HG03039 (cell line): ENCODE measurements around the gene CLMP.
"Not testable (repeated sequence)": the region's sequence is repeated elsewhere in the genome, so short reads cannot be mapped to it uniquely, and the experiment has no call there.

Experiments
- ATAC-seq: cut with Tn5 transposase; IDR thresholded peaks from one replicate; pipeline ENCODE4 v1.9.1; 2021; ENCODE audit warnings: mild to moderate bottlenecking, moderate library complexity; ENCODE audit not compliant: unreplicated experiment

Gene CLMP

DNA sequence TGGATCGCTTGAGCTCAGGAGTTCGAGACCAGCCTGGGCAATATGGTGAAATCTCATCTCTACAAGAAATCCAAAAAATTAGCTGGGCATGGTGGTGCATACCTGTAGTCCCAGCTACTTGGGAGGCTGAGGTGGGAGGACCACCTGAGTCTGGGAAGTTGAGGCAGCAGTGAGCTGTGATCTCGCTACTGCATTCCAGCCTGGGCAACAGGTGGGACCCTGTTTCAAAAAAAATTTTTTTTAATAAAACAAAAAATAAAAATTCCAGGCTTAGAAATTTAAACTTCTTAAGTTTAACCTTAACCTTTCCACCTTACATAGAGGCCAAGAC lies 21.2 kb downstream of the CLMP start:
- no peak for ATAC-seq

DNA sequence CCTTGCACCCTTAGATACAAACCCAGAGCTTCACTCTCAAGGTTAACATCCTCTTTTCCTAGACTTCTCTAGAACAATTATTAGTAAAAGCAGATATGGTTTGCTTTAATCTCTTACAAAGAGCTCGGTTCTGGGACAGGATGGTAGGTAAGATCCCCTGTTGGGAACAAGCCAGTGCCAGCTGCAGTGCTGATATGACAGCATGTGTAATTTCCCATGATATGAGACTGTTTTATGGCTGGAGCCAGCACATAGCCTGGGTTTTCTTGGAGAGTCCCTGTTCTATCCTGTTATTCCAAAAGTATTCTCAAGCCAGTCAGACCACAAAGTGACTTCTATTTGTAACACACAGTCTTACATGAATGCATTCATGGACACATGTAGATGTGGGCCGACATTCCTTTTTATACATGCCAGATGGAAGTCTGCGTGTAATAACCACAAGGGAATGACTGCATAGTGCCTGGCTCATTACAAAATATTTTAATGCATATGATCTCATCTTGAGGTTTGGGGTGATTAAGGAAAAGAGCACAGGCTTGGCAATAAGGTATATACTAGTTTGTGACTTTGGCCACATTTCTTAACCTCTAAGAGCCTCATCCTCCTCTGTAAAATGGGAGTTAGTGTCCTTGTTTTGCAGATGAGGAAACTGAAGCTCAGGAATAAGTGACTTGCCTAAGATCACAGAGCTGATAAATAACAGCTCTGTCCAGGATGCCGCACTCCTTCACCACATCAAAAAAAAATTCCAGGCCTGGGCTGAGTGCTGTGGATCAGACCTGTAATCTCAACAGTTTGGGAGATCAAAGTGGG lies 21.8 kb downstream of the CLMP start:
- ATAC-seq: no peak

DNA sequence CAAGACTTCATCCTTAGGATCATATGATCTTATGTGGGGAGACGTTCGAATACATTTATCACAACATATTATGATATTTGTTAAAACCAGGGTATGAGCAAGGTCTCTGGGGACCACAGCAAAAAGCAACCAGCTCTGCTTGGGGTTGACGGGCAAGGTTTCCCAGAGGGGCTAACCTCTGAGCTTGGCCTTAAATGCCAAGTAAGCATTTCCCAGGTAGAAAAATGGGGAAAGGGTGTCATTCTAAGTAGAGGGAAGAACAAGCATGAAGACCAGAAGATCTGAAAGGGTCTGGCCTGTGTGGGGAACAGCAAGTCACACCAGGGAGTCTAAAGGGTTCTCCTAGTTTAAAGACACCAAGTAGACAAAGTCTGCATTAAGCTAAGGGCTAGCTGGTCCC lies 24.1 kb downstream of the CLMP start:
- ATAC-seq: no peak

DNA sequence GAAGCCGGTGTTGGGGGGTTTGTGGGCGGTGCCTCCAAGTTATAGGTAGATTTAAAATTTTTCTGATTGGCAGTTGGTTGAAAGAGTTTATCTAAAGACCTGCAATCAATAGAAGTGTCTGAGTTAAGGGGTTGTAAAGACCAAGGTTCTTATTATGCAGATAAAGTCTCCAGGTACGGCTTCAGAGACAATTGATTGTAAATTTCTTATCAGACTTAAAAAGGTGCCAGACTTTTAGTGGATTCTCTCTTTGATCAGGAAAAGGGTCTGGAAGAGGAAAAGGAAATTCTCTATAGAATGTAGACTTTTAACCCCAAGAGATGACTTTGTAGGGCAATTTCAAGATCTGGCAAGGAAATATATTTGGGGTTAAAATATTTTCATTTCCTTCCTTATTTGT lies 25.2 kb downstream of the CLMP start:
- no peak for ATAC-seq

DNA sequence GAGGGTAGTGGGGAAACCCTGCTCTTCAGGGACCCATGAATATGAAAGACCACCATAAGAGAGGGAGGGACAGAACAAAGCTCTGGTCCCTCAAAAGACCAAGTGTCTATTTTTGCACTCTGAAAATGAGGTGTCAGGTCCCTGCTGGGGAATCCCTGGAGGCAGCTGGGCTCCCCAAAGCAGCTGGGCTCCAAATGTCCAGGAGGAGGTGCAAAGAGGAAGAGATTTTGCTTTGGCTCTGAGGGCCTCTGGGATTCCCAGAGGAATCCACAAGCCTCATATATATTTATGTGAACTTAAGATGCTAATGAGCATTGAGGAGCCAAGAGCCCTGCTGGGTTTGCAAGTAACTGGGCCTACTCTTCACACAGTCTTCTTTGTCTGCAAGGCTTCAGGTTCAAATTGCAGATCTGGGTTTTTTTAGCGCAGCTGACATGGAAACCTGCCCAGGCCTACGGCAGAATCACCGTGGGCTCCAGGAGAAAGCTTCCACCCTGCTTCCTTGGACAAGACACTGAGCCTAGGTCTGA lies 26.0 kb downstream of the CLMP start:
- ATAC-seq: no peak

DNA sequence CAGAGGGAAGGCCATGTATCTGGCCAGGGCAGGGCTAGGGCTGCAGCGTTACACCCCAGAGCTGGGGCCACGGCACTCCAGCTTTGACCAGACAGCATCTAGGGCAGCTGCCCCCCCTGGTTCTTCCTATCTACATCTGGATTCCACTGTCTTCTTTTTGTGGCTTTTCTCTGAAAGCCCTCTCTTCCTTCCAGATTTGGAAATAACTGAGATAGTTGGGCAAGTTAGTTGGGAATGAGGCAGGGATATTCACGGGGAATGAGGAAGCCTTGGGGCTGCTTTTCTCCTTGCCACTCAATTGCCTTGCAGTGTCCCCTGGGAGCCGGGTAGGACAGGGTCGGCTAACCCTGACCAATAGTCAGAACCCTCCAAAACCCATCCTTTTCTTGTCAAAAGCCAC lies 26.8 kb downstream of the CLMP start:
- ATAC-seq: no peak

DNA sequence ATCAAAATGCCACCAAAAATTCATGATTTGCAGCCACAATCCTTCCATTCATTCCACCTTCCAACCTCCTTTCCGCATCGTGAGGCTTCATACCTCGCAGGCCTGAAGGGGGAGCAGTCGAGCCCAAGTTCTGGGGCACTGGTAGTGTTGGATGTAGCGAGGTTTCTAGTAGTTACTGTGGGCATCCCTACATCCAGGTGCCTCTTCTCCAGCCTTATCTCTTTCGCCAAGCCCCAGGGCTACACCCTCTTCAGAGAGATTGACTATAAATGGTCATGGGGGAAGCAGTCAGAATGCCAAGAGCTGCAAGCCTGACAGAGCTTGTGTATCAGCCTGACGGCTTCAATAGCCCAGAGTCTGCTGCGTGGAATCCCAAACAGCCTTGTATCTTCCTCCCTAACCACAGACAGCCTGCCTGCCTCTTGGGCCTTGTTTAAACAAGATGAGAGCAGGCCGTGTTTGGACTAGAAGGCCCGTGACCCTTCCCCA lies 28.9 kb downstream of the CLMP start:
- no peak for ATAC-seq

DNA sequence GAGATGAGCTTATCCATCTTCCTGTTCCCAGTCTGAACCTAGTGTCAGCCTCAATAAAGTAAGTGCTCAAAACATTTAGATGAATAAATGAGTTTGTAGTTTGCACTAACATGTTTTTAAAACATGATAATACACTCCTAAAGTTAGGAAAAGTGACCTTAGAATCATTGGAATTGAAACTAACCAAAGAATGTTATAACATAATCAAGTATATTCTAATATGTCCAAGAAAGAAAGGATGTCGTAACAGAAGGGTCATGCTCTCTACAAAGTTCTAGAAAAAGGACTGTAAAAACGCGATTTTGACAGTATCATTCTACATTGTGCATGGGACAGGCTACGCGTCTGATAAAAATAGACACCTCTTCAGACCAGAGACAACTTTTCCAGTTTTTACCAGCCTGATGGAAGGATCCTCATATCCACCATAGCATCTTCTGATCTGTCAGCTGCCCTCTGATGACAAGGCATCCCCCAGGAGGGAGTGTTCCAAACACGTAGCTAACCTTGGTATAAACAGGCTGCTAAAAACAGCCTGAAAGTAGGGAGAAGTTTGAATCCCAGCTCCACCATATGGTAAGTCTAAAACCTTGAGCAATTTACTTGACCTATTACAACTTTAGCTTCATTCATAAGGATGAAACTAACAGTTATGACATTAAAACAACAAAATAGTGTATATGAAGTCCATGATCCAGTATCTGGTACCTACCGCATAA lies 30.2 kb downstream of the CLMP start:
- no peak for ATAC-seq

DNA sequence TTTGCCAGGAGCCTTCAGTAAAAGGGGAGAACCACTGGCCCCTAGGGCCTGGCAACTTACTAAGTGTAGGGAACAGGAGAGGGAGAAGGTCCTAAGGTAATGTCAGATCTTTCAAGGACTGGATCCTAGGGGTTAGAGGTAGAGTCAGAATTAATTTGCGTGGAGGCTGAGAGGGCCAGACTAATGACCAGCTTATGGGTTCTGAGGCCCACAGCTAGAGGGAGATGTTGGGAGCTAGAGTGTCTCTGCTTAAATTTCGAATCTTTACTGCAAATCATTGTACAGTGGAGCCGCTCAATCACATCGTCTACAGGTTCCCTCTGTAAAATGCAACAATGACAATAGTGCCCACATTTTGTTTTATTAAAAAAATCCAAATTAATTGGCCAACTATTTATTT lies 31.4 kb downstream of the CLMP start:
- no peak for ATAC-seq

DNA sequence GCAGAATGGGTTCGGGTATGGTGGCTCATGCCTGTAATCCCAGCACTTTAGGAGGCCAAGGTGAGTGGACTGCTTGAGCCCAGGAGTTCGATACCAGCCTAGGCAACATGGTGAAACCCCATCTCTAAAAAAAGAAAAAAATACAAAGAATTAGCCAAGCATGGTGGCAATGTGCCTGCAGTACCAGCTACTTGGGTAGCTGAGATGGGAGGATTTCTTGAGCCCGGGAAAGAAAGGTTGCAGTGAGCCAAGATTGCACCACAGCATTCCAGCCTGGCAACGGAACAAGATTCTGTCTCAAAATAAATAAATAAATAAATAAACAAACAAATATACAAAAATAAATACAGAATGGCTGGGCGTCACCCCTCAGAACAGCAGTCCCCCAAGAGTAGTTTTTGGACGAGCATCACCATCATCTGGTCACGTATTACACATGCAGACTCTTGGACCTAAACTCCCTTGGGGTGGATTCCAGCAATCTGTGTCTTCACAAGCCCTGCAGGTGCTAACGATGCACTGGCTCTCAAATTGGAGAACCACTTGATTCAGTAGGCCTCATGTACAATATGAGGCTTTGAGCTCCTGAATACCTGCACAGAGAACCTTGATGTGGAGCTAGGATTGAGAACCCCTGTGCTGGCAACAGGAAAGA lies 33.5 kb downstream of the CLMP start:
- ATAC-seq: no peak

DNA sequence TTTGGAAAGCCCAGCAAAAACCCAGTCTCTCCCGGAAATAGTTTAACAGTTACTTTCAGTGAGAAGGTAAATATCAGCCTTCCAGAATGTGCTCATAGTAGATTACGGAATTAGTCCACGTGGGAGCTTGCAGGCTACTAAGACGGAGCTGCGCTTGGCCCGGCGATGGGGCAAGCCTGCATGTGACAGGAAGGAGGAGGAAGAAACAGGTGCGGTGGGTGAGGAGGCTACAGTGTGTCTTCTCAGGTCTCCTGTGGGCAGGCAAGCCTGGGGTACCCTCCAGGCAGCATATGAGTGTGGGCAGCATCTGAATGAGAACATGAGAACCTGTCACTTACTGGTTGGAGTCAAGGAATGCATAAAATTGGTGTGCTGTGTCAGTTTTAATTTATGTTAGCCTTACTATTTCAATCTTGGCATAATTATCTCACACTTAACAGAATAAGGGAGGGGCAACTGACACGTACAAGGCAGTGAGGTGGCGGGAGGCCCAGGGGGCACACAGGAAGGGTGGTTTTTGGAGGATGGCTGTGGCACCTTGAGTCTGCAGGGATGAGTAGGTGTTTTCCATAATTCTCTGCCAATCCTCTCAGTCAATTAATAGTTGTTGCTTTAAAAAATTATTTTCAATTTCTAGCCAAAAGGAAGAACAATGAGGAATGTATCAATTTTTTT lies 35.7 kb downstream of the CLMP start:
- ATAC-seq: no peak

DNA sequence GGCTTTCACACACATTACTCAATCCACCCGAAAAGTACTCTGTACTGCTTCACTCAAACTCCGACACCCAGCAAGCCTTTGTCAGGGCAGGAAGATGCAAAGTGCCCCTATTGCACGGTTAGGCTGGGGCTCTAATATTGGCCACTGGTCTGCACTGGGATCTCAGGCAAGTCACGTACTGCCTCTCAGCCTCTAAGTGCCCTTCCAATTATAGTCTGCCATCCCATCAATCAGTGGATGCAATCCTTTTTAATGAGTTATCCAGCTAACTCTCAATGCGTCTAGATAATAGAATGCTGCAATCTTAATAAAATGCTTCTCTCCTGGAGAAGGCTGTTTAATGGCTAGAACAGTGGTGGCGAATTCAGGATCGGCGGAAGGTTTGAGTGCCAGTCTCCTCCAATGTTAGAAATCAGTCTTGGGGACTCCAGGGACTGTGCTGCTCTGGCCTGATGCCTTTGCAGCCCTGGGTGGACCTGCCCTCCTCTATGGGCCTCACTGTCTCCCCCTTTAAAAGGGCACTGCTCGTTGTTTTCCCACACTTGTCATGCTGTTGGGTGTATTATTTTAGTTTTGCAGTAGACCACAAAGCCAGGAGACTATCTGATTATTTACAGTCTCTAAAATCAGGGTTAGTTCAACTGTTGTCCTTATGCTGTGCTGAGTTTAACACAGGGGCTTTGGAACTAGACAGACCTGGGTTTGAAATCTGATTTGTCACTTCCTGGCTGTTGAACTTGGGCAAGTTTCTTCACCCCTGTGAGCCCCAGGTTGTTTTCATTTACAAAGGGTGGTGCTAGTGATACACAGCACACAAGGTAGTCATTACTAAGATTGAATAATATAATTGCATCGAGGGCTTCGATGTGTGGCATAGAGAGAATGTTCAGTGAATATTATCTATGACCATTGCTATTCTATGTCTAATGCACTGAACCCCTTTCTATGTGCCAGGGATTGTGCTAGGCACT lies 36.7 kb downstream of the CLMP start:
- ATAC-seq: no peak

DNA sequence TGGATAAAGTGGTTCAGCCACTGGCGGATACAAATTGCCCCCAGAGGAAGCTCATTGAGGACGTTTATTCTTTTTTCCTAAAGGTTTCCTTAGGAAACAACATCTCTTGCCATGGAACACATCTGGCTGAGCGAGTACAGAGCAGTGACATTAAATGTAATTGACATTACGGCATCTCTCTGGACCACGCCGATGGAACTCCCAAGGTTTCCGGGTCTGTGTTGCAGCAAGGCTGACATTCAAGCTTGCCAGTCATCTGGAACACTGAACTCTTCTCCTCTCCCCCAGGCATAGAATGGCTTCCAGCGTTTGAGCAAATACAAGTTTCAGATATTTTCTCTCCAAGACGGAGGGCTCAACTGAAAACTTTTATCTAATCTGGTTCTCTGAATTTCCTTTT lies 42.1 kb downstream of the CLMP start:
- no peak for ATAC-seq

DNA sequence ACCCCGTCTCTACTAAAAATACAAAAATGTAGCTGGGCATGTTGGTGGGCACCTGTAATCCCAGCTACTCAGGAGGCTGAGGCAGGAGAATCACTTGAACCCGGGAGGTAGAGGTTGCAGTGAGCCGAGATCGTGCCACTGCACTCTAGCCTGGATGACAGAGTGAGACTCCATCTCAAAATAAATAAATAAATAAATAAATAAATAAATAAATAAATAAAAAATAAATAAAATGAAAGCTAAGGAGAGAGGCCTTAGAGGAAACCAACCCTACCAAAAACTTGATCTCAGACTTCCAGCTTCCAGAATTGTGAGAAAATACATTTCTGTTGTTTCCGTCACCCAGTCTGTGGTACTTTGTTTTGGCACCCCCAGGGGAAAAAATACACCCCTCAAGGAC lies 42.7 kb downstream of the CLMP start:
- ATAC-seq: not testable (repeated sequence)

DNA sequence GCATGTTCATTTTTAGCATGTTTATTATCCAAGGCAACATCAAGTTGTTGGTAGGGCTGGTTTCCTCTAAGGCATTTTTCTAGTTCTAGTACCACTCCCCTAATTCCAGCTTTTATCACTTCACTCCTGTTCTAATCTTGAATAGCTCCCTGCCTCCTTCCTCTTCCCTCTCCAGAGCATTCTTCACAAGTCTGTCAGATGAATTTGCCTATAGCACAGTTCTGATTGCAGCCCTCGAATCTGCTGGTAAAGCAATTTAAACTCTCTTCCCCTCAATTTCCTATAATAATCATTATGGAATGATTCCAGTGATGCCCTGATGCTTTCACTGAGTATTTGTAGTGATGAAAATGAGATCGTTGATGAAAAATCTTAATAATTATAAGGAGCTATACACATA lies 43.3 kb downstream of the CLMP start:
- ATAC-seq: no peak

DNA sequence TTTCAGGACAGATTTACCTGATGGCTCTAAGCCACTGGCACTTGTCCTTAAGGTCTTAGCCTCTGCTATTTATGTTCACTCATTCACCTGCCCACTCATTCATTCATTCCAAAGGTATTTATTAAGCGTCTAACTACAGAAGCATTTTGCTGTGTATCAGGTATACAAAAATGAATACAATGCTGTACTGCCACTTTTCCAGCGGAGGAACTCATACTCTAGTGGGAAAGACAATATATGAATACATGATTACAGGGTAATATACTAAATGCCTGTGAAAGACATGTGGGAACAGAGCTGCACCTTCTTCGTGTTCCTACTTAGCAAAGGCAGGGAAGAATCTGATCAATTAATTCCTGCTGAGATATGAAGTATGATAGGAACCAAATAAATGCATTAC lies 43.7 kb downstream of the CLMP start:
- ATAC-seq: no peak

DNA sequence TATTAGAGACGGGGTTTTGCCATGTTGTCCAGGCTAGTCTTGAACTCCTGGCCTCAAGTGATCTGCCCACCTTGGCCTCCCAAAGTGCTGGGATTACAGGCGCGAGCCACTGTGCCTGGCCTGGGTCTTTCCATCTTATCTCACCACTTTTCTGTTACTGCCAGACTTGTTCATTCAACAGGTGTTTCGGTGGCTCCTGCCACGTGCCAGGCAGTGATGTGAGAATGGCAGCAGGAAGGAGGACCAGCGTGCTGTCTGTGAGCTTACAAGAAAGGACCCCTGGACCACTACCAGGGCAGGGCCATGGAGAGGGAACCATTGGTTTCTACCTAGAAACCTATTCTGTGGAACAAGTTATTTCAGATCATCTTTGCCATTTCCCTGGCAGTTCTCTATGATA lies 44.2 kb downstream of the CLMP start:
- ATAC-seq: no peak

DNA sequence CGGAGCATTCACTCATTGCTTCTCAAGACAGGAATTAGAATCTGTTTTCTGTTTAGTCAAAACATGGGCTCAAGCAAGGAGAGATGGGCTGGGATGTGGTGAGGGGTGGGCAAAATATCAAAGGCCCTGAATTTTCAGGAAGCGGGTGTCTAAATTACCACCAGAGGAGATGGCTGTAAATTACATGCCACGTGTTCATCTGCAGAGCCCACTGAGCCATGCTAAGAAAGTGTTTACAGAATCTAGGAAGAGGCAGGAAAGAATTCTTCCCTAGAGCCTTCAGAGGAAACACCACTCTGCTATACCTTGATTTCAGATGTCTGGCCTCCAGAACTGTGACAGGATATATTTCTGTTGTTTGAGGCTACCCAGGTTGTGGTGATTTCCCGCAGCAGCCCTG lies 46.1 kb downstream of the CLMP start:
- no peak for ATAC-seq

DNA sequence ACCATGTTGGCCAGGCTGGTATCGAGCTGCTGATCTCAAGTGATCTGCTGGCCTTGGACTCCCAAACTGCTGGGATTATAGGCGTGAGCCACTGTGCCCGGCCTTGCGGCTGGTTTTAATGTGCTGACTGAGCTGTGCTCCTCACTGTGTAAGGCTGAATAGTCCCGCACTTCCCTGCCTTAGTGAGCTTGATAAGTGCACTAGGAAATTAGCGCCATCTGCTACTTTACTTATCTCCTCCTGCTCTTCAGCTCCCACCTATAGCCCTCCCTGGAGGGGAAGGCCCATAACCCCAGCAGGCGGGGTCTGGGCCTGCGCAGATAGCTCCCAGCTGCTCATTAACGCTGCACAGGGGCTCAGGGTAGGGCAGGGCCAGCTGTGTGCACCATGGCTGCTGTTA lies 49.4 kb downstream of the CLMP start:
- ATAC-seq: no peak

DNA sequence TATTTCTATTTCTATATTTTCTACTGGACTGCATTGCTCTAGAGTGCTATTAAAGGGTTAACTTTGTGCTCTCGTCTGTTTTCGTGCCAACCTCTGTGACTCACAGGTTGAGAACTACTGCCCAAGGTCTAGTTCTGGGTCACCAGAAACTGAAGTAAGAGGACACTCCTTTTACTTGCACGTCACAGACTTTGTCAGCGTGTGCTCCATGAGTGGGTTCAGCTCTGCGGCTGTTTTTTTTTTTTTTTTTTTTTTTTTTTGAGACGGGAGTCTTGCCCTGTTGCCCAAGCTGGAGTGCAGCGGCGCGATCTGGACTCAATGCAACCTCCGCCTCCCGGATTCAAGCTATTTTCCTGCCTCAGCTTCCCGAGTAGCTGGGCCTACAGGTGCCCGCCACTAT lies 49.8 kb downstream of the CLMP start:
- no peak for ATAC-seq
